Measurements from ENCODE around the gene PLA2G4C. TPM values are rescaled to one million over a fixed set of nuclear protein-coding genes. Genes with fewer than 3 reads are reported as not detected.

The PLA2G4C gene
- total RNA-seq, 1 experiment from 2014 or later = 4.5 TPM

GRCh38 chr19:48135411-48135810 is 24.8 kb upstream of the PLA2G4C start:
- peaks cover 37% of the 10 kb centered on the region for H3K36me3 Mint-ChIP-seq
- TF ChIP-seq JAZF1 (CRISPR knock-in tag; IDR thresholded peaks at IDR 0.05) (no peak), ZBTB21 (CRISPR knock-in tag; IDR thresholded peaks at IDR 0.05; ENCODE audit: borderline replicate concordance) (no peak), ATF6 (CRISPR knock-in tag; IDR thresholded peaks at IDR 0.05) (no peak), SP1 (CRISPR knock-in tag; conservative IDR thresholded peaks at IDR 0.05) (no peak), TEAD4 (CRISPR knock-in tag; IDR thresholded peaks at IDR 0.05) (no peak), IRF2 (CRISPR knock-in tag; IDR thresholded peaks at IDR 0.05; ENCODE audit: borderline replicate concordance, low read depth) (no peak), NFYB (CRISPR knock-in tag; conservative IDR thresholded peaks at IDR 0.05; ENCODE audit: low read depth) (no peak), RELA (CRISPR knock-in tag; IDR thresholded peaks at IDR 0.05; ENCODE audit: borderline replicate concordance) (no peak), AR (CRISPR knock-in tag; IDR thresholded peaks at IDR 0.05) (no peak), ZNF671 (CRISPR knock-in tag; IDR thresholded peaks at IDR 0.05) (no peak), ZNF512 (CRISPR knock-in tag; IDR thresholded peaks at IDR 0.05; ENCODE audit: borderline replicate concordance) (no peak)
- TF ChIP-seq, protein P1, sequence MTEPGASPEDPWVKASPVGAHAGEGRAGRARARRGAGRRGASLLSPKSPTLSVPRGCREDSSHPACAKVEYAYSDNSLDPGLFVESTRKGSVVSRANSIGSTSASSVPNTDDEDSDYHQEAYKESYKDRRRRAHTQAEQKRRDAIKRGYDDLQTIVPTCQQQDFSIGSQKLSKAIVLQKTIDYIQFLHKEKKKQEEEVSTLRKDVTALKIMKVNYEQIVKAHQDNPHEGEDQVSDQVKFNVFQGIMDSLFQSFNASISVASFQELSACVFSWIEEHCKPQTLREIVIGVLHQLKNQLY (CRISPR knock-in tag; IDR thresholded peaks at IDR 0.05) = no peak
- H3K9me3 Mint-ChIP-seq = no peaks in the 10 kb centered on the region
- H3K27ac Mint-ChIP-seq = no peak overlapping the region
- no peak overlapping the region for H3K4me3 Mint-ChIP-seq
- no peaks in the 10 kb centered on the region for H3K27me3 Mint-ChIP-seq (ENCODE audit: low read depth)
- peak; percentile 39 for DNase-seq (ENCODE audit: low spot score)
- ChIA-PET POLR2A (no interaction called here), CTCF (no interaction called here)
- no peaks in the 10 kb centered on the region for H3K4me1 Mint-ChIP-seq
- peak; percentile 82 for ATAC-seq

DNA sequence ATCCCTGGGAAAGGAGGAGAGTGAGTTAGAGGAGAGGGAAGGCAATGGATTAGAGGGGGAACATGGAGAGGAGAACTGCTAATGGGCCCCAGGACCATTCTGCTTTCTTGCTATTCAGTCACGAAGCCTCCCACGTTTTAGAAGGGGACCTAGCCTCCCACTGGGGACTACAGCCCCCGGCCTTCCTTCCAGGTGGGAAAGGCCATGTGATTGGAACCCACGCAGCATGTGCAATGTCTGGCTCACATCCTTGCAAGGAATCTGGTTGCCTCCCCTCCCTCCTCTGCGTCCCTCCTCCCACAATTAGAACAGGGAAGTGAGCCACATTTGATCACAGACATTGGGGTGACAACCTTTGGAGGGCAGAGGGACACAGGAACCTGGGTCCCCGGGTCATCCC is 22.5 kb upstream of the PLA2G4C start:
- no peak for DNase-seq (ENCODE audit: low spot score)
- Mint-ChIP-seq H3K27ac (no peak overlapping the region), H3K4me1 (no peaks in the 10 kb centered on the region), H3K27me3 (ENCODE audit: low read depth) (no peaks in the 10 kb centered on the region), H3K9me3 (no peaks in the 10 kb centered on the region), H3K4me3 (no peak overlapping the region), H3K36me3 (peaks cover 41% of the 10 kb centered on the region)
- ATAC-seq = no peak
- CTCF ChIA-PET = interaction anchor here (1.5 kb wide), 1 partner anchor 19 kb away, joined by 5 read pairs; no protein-coding TSS in a partner anchor
- no peak for TF ChIP-seq ZNF138 (CRISPR knock-in tag; conservative IDR thresholded peaks at IDR 0.05)
- no peak for TF ChIP-seq FOXP1 (CRISPR knock-in tag; IDR thresholded peaks at IDR 0.05; ENCODE audit: borderline replicate concordance)
- TF ChIP-seq, protein P2, sequence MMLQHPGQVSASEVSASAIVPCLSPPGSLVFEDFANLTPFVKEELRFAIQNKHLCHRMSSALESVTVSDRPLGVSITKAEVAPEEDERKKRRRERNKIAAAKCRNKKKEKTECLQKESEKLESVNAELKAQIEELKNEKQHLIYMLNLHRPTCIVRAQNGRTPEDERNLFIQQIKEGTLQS (CRISPR knock-in tag; conservative IDR thresholded peaks at IDR 0.05) = no peak
- TF ChIP-seq, protein P1 (CRISPR knock-in tag; IDR thresholded peaks at IDR 0.05) = no peak
- TF ChIP-seq ZNF219 (CRISPR knock-in tag; IDR thresholded peaks at IDR 0.05; ENCODE audit: borderline replicate concordance) = no peak
- TF ChIP-seq, protein P3, sequence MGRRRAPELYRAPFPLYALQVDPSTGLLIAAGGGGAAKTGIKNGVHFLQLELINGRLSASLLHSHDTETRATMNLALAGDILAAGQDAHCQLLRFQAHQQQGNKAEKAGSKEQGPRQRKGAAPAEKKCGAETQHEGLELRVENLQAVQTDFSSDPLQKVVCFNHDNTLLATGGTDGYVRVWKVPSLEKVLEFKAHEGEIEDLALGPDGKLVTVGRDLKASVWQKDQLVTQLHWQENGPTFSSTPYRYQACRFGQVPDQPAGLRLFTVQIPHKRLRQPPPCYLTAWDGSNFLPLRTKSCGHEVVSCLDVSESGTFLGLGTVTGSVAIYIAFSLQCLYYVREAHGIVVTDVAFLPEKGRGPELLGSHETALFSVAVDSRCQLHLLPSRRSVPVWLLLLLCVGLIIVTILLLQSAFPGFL (CRISPR knock-in tag; IDR thresholded peaks at IDR 0.05; ENCODE audit: borderline replicate concordance) = no peak
- TF ChIP-seq OVOL2 (CRISPR knock-in tag; IDR thresholded peaks at IDR 0.05; ENCODE audit: borderline replicate concordance) = no peak
- POLR2A ChIA-PET = no interaction called here

All from WTC11 (cell line).